Upper lobe of right lung (tissue), 1 donor: ENCODE data around the gene SORBS2. TPM values are rescaled to one million over a fixed set of nuclear protein-coding genes. Genes with fewer than 3 reads are reported as not detected.

Source experiments
- ATAC-seq: fragments of 200-7000 bp; cut with Tn5 transposase; one replicate; pipeline ENCODE4 v1.9.1; 2020; ENCODE audit warnings: mild to moderate bottlenecking, moderate library complexity
- DNase-seq: peaks from one replicate; pipeline ENCODE4 v3.0.0-alpha.2; 2020
- H3K27ac ChIP-seq: fragments of 200-600 bp; one replicate; pipeline ENCODE4 v1.8.0; 2022
- H3K27me3 ChIP-seq: fragments of 200-600 bp; one replicate; pipeline ENCODE4 v1.8.0; 2022; ENCODE audit warnings: mild to moderate bottlenecking
- H3K36me3 ChIP-seq: fragments of 200-600 bp; one replicate; pipeline ENCODE4 v1.8.0; 2022
- H3K4me1 ChIP-seq: fragments of 200-600 bp; one replicate; pipeline ENCODE4 v1.8.0; 2022
- H3K4me3 ChIP-seq: fragments of 200-600 bp; one replicate; pipeline ENCODE4 v1.8.0; 2022; ENCODE audit warnings: mild to moderate bottlenecking
- H3K9me3 ChIP-seq: fragments of 200-600 bp; one replicate; pipeline ENCODE4 v1.8.0; 2022
- intact Hi-C: fragments of 100-400 bp; cut with DNase I; formaldehyde crosslinking; loops from one replicate; pipeline ENCODE4 v1.11.0; 2022
- total RNA-seq: library from RNA; stranded (reverse); fragmentation: NEBNext Ultra II Directional; extraction: Animal tissue kit (Norgen Biotek cat#: 25700); gene quantifications from one replicate; pipeline ENCODE4 v1.2.1, GENCODE V29; 2021
- TF ChIP-seq, protein P1 (sequence below): fragments of 200-600 bp; IDR thresholded peaks from one replicate; pipeline ENCODE4 v1.8.0; 2022; ENCODE audit warnings: antibody characterized with exemption
- donor health status: DM: no; HTN: yes; CAD: no; lungs with severe emphysema.

SORBS2 gene
- total RNA-seq, 1 donor from 2014 or later: 44.9 TPM

DNA sequence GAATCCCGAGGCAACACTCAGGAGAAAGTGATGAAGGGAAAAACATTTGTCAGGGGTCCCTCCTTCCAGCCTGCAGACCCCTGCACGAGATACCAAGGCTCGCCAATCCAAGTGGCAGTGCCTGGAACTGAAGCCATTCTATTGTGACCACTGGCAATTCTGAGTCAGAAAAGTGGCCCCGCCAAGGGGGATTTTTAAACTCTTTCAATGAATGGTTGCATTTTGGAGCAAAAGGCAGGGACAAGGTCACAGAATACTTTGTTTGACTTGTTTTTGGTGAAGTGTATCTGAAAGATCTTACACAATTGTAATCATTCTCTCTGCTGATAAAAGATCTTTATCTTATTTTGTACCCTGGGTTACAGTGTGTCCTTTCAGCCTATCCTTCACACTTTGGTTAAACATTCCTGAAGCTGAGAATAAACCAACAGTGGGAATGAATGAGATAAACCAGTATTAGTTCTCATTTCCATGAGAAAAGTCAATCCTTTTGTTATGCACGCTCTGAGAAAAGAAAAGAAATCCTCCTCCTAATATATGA lies 160.8 kb downstream of the SORBS2 start:
- Histone ChIP-seq H3K4me3 (no peak overlapping the region), H3K27me3 (no peaks in the 10 kb centered on the region), H3K27ac (no peak overlapping the region), H3K4me1 (no peaks in the 10 kb centered on the region), H3K36me3 (peaks cover 8% of the 10 kb centered on the region), H3K9me3 (no peaks in the 10 kb centered on the region)
- DNase-seq (no peak), ATAC-seq (no peak)
- intact Hi-C loops: no loop called here
- TF ChIP-seq, protein P1, sequence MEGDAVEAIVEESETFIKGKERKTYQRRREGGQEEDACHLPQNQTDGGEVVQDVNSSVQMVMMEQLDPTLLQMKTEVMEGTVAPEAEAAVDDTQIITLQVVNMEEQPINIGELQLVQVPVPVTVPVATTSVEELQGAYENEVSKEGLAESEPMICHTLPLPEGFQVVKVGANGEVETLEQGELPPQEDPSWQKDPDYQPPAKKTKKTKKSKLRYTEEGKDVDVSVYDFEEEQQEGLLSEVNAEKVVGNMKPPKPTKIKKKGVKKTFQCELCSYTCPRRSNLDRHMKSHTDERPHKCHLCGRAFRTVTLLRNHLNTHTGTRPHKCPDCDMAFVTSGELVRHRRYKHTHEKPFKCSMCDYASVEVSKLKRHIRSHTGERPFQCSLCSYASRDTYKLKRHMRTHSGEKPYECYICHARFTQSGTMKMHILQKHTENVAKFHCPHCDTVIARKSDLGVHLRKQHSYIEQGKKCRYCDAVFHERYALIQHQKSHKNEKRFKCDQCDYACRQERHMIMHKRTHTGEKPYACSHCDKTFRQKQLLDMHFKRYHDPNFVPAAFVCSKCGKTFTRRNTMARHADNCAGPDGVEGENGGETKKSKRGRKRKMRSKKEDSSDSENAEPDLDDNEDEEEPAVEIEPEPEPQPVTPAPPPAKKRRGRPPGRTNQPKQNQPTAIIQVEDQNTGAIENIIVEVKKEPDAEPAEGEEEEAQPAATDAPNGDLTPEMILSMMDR: no peak

- ATAC-seq: no peak
- intact Hi-C loops: loop anchor here (10.0 kb wide), 1 partner anchor 376 kb away; no protein-coding TSS in a partner anchor
- TF ChIP-seq, protein P1: no peak
- DNase-seq: no peak
- H3K9me3 ChIP-seq: no peaks in the 10 kb centered on the region
- no peaks in the 10 kb centered on the region for H3K27me3 ChIP-seq
- H3K36me3 ChIP-seq: peaks cover 9% of the 10 kb centered on the region
- no peaks in the 10 kb centered on the region for H3K4me1 ChIP-seq
- no peak overlapping the region for H3K4me3 ChIP-seq
- no peak overlapping the region for H3K27ac ChIP-seq
Measured at GRCh38 chr4:185648631-185649030, 163.4 kb downstream of the SORBS2 start.

GRCh38 chr4:185645403-185645802 lies 166.6 kb downstream of the SORBS2 start:
- intact Hi-C loops: loop anchor here (10.0 kb wide), 1 partner anchor 379 kb away; no protein-coding TSS in a partner anchor
- Histone ChIP-seq H3K4me3 (no peak overlapping the region), H3K27me3 (no peaks in the 10 kb centered on the region), H3K4me1 (no peaks in the 10 kb centered on the region), H3K27ac (no peak overlapping the region), H3K9me3 (no peaks in the 10 kb centered on the region), H3K36me3 (peaks cover 9% of the 10 kb centered on the region)
- TF ChIP-seq, protein P1: no peak
- ATAC-seq: no peak
- no peak for DNase-seq

DNA sequence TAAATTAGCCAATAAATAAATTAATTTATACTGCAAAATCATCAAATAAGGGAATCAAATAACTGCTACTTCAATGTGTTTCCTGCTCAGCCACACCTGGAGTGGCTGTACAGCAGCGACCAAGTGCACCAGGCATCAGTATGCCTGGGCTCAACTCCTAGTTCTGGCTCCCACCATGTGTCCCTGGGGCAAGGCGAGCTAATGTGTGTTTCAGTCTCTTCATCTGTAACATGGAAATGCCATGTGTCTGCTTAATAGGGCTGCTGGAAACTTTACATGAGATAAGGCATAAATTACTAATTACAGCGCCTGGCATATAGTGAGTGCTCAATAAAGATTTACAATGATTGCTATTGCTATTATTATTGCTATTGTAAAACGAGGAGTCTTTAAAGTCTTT lies 167.6 kb downstream of the SORBS2 start:
- Histone ChIP-seq H3K9me3 (no peaks in the 10 kb centered on the region), H3K4me1 (no peaks in the 10 kb centered on the region), H3K27ac (no peak overlapping the region), H3K36me3 (peaks cover 9% of the 10 kb centered on the region), H3K27me3 (no peaks in the 10 kb centered on the region), H3K4me3 (no peak overlapping the region)
- ATAC-seq: no peak
- DNase-seq: no peak
- intact Hi-C loops: loop anchor here (10.0 kb wide), 1 partner anchor 380 kb away; no protein-coding TSS in a partner anchor
- TF ChIP-seq, protein P1: no peak

DNA sequence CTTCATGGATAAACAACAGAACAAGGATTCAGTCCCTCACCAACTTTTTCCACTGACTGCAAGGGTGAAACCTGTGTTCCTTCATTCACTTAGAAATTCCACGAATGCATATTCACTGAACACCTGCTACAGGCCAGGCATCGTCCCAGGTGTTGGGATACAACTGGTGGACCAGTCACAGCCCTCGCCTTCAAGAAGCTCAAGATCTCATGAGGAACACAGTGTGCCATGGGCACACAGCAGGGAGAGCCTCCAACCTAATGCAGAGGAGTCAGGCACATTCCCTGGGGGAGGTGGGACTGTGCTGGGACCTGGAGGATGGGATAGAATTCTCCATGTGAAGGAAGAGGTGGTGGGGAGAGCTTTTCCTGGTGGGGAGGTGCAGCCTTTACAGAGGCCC lies 169.1 kb downstream of the SORBS2 start:
- DNase-seq (no peak), ATAC-seq (no peak)
- Histone ChIP-seq H3K27ac (no peak overlapping the region), H3K9me3 (no peaks in the 10 kb centered on the region), H3K36me3 (peaks cover 9% of the 10 kb centered on the region), H3K27me3 (no peaks in the 10 kb centered on the region), H3K4me1 (no peaks in the 10 kb centered on the region), H3K4me3 (no peak overlapping the region)
- intact Hi-C loops: loop anchor here (10.0 kb wide), 1 partner anchor 382 kb away; no protein-coding TSS in a partner anchor
- TF ChIP-seq, protein P1: no peak
